ENCODE data around the gene ALPK3. TPM values are rescaled to one million over a fixed set of nuclear protein-coding genes. Genes with fewer than 3 reads are reported as not detected.

ALPK3 gene
- polyA plus RNA-seq, 1 donor from 2014 or later: not detected

DNA sequence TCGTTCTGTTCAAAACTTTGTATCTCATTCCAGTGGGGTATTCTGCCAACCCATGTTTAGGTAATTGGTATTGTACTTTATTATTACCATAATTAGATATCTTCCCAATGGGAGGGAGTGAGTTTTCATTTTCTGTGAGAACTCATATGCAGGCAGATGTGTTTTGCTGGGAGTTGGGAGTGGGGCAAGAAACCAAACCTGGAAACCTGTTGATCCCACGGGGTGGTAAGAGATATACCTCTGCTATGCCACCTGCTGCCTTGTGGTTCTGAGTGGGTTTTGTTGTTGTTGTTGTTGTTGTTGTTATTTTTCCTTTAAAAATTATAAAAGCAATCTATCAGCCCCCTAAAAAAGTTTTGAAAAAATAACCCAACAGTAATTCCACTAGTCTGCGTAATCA is 36.7 kb upstream of the ALPK3 start:
- Histone ChIP-seq H3K79me2 (replicated peaks; ENCODE audit: insufficient read depth, low read length) (peaks cover 5% of the 10 kb centered on the region), H3K4me3 (ENCODE audit: low read length) (no peak overlapping the region), H3K36me3 (ENCODE audit: insufficient read depth, low read length) (peaks cover 5% of the 10 kb centered on the region), H3K27me3 (ENCODE audit: insufficient read depth, low read depth, low read length) (no peaks in the 10 kb centered on the region), H3K4me2 (ENCODE audit: low read length) (no peak overlapping the region), H3K27ac (ENCODE audit: low read length) (no peak overlapping the region), H3K9me2 (ENCODE audit: insufficient read depth, low read length) (no peaks in the 10 kb centered on the region), H2AFZ (ENCODE audit: low read depth, low read length) (no peak overlapping the region), H3K9me3 (ENCODE audit: low read length) (no peaks in the 10 kb centered on the region), H3F3A (ENCODE audit: insufficient read depth, low read length, poor library complexity, severe bottlenecking) (no peaks in the 10 kb centered on the region), H4K20me1 (ENCODE audit: insufficient read depth) (no peaks in the 10 kb centered on the region), H3K9ac (ENCODE audit: low read length) (no peak overlapping the region)
- TF ChIP-seq EZH2 (IDR thresholded peaks at IDR 0.05; ENCODE audit: borderline replicate concordance, insufficient read depth, low read length, poor library complexity, severe bottlenecking): no peak
- TF ChIP-seq, protein P1, sequence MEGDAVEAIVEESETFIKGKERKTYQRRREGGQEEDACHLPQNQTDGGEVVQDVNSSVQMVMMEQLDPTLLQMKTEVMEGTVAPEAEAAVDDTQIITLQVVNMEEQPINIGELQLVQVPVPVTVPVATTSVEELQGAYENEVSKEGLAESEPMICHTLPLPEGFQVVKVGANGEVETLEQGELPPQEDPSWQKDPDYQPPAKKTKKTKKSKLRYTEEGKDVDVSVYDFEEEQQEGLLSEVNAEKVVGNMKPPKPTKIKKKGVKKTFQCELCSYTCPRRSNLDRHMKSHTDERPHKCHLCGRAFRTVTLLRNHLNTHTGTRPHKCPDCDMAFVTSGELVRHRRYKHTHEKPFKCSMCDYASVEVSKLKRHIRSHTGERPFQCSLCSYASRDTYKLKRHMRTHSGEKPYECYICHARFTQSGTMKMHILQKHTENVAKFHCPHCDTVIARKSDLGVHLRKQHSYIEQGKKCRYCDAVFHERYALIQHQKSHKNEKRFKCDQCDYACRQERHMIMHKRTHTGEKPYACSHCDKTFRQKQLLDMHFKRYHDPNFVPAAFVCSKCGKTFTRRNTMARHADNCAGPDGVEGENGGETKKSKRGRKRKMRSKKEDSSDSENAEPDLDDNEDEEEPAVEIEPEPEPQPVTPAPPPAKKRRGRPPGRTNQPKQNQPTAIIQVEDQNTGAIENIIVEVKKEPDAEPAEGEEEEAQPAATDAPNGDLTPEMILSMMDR (IDR thresholded peaks at IDR 0.05; ENCODE audit: poor library complexity, severe bottlenecking): no peak
- no peak for TF ChIP-seq EP300 (conservative IDR thresholded peaks at IDR 0.05; ENCODE audit: poor library complexity, severe bottlenecking)
- TF ChIP-seq RAD21 (conservative IDR thresholded peaks at IDR 0.05): no peak
- TF ChIP-seq SMC3 (conservative IDR thresholded peaks at IDR 0.05; ENCODE audit: poor library complexity): no peak
- no peak for TF ChIP-seq REST (IDR thresholded peaks at IDR 0.05; ENCODE audit: borderline replicate concordance)
- no peak for TF ChIP-seq POLR2AphosphoS5 (IDR thresholded peaks at IDR 0.05)
- TF ChIP-seq MXI1 (conservative IDR thresholded peaks at IDR 0.05; ENCODE audit: poor library complexity, severe bottlenecking): no peak
- TF ChIP-seq TAF1 (IDR thresholded peaks at IDR 0.05; ENCODE audit: low read depth): no peak

GRCh38 chr15:84781495-84781894 is 35.7 kb upstream of the ALPK3 start:
- no peaks in the 10 kb centered on the region for H3F3A ChIP-seq (ENCODE audit: insufficient read depth, low read length, poor library complexity, severe bottlenecking)
- no peak for TF ChIP-seq TAF1 (IDR thresholded peaks at IDR 0.05; ENCODE audit: low read depth)
- no peak overlapping the region for H3K4me3 ChIP-seq (ENCODE audit: low read length)
- H3K9me3 ChIP-seq (ENCODE audit: low read length): no peaks in the 10 kb centered on the region
- no peaks in the 10 kb centered on the region for H3K79me2 ChIP-seq (replicated peaks; ENCODE audit: insufficient read depth, low read length)
- no peak overlapping the region for H3K27ac ChIP-seq (ENCODE audit: low read length)
- no peak overlapping the region for H2AFZ ChIP-seq (ENCODE audit: low read depth, low read length)
- no peaks in the 10 kb centered on the region for H4K20me1 ChIP-seq (ENCODE audit: insufficient read depth)
- no peak overlapping the region for H3K9ac ChIP-seq (ENCODE audit: low read length)
- H3K36me3 ChIP-seq (ENCODE audit: insufficient read depth, low read length): peaks cover 5% of the 10 kb centered on the region
- H3K4me2 ChIP-seq (ENCODE audit: low read length): no peak overlapping the region
- no peaks in the 10 kb centered on the region for H3K9me2 ChIP-seq (ENCODE audit: insufficient read depth, low read length)
- no peaks in the 10 kb centered on the region for H3K27me3 ChIP-seq (ENCODE audit: insufficient read depth, low read depth, low read length)

GRCh38 chr15:84782346-84782745 is 34.8 kb upstream of the ALPK3 start:
- H3K27ac ChIP-seq (ENCODE audit: low read length): no peak overlapping the region
- no peak overlapping the region for H2AFZ ChIP-seq (ENCODE audit: low read depth, low read length)
- no peak overlapping the region for H3K4me2 ChIP-seq (ENCODE audit: low read length)
- H3K36me3 ChIP-seq (ENCODE audit: insufficient read depth, low read length): peaks cover 5% of the 10 kb centered on the region
- no peaks in the 10 kb centered on the region for H4K20me1 ChIP-seq (ENCODE audit: insufficient read depth)
- H3K9ac ChIP-seq (ENCODE audit: low read length): no peak overlapping the region
- no peaks in the 10 kb centered on the region for H3K9me2 ChIP-seq (ENCODE audit: insufficient read depth, low read length)
- no peaks in the 10 kb centered on the region for H3K27me3 ChIP-seq (ENCODE audit: insufficient read depth, low read depth, low read length)
- H3K9me3 ChIP-seq (ENCODE audit: low read length): no peaks in the 10 kb centered on the region
- no peaks in the 10 kb centered on the region for H3F3A ChIP-seq (ENCODE audit: insufficient read depth, low read length, poor library complexity, severe bottlenecking)
- H3K4me3 ChIP-seq (ENCODE audit: low read length): no peak overlapping the region
- TF ChIP-seq EZH2 (IDR thresholded peaks at IDR 0.05; ENCODE audit: borderline replicate concordance, insufficient read depth, low read length, poor library complexity, severe bottlenecking) (no peak), POLR2AphosphoS5 (IDR thresholded peaks at IDR 0.05) (no peak), SMC3 (conservative IDR thresholded peaks at IDR 0.05; ENCODE audit: poor library complexity) (no peak), REST (IDR thresholded peaks at IDR 0.05; ENCODE audit: borderline replicate concordance) (no peak), TAF1 (IDR thresholded peaks at IDR 0.05; ENCODE audit: low read depth) (no peak), EP300 (conservative IDR thresholded peaks at IDR 0.05; ENCODE audit: poor library complexity, severe bottlenecking) (no peak), MXI1 (conservative IDR thresholded peaks at IDR 0.05; ENCODE audit: poor library complexity, severe bottlenecking) (no peak), RAD21 (conservative IDR thresholded peaks at IDR 0.05) (no peak)
- TF ChIP-seq, protein P1 (IDR thresholded peaks at IDR 0.05; ENCODE audit: poor library complexity, severe bottlenecking): no peak
- H3K79me2 ChIP-seq (replicated peaks; ENCODE audit: insufficient read depth, low read length): no peaks in the 10 kb centered on the region
